GM18502 (cell line): ENCODE measurements around the gene FOSL1.

Experiments
- ATAC-seq: cut with Tn5 transposase; IDR thresholded peaks from one replicate; pipeline ENCODE4 v1.9.1; 2021; ENCODE audit warnings: mild to moderate bottlenecking; ENCODE audit not compliant: unreplicated experiment, poor library complexity

The FOSL1 gene

DNA sequence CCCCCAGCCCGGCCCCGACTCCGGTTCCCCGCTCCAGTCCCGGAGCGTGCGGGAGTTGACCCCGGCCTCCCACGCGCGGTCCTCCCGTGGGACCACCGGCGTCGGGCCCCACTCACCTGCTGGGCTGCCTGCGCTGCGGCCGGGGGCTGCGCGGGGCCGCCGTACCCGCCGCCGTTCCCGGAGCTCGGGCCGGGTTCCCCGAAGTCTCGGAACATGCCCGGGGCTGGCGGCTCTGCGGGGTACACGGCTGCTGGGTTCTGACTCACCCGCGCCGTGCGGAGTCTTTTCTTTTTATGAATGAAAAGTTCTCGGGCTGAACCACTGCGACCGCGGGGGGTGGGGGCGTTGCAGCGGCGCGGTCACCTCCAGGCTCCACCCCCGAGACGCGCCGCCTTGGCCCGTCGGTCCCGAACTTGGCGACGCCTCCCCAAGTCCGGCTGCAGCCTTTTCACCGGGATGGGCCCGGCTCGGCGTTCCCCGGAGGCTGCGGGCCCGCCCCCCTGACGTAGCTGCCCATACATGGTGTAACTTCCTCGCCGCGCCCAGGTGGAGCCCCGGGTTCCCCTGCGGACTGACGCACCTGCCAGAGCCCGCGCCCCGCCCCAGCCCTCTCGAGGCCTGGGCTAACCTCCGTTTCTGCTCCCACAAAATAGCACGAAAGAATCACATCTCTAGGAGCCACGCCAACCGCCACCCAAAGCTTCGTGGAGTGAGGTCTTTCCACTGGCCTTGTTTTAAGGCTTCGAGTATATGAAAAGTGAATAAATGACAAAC lies at the start of gene FOSL1:
FOSL1 (minus strand) TSS at position 264 of the 774 bp plus-strand sequence; CDS start at position 215, 49 bp downstream.
- peak; percentile 77 for ATAC-seq

- no peak for ATAC-seq
These were observed 47.5 kb upstream of the FOSL1 start for GRCh38 chr11:65947603-65948125.

GRCh38 chr11:65947133-65947532 lies 46.9 kb upstream of the FOSL1 start:
- no peak for ATAC-seq

GRCh38 chr11:65946655-65947054 lies 46.5 kb upstream of the FOSL1 start:
- ATAC-seq = no peak

DNA sequence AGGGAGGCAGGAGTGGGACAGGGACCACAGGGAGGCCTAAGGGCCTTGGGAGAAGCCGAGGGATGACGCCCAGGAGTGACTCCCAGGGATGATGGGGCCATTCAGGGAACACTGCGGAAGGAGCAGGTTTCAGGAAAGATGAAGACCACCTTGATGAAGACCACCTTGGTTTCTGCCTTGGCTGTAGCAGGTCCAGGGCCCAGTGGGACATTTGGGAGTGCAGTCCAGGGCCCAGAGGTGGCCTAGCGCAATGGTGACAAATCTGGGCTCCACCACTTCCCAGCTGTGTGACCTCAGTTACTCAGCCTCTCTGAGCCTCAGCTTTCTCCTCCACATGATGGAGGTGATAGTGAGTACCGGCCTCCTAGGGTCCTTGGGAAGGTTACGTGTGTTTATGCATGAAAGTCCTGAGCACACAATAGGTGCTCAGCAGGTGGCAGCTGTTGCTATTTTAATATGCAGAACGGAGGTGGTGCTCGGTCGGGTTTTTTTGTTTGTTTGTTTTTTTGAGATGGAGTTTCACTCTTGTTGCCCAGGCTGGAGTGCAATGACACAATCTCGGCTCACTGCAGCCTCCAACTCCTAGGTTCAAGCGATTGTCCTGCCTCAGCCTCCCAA lies 45.9 kb upstream of the FOSL1 start:
- ATAC-seq = no peak

DNA sequence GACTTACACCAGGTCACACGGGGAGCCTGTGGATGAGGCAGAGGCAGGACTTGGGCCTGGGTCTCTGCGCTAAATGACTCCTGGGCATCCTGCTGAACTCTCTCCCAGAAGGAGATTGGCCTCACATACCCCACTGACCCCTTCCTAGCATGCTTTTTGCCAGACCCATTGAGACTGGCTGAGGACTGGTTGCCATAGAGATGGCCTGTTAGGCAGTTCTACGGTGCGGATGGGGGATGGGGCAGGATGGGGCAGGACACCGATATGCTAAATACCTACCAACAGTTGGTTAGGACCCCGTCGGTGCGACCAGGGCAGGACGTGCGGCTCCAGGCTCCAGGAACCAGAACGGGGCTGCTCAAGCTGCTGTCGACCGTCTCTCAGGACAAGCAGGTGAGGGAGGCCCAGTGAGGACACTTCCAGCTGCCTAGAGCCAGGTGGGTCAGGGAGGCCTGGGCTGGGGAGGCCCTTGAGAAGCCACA lies 45.3 kb upstream of the FOSL1 start, which contains the start of gene TSGA10IP:
TSGA10IP (plus strand) TSS at position 51 of the 482 bp plus-strand sequence; CDS start at position 247, 196 bp downstream.
- ATAC-seq = no peak

GRCh38 chr11:65944767-65945166 lies 44.6 kb upstream of the FOSL1 start:
- ATAC-seq = no peak

DNA sequence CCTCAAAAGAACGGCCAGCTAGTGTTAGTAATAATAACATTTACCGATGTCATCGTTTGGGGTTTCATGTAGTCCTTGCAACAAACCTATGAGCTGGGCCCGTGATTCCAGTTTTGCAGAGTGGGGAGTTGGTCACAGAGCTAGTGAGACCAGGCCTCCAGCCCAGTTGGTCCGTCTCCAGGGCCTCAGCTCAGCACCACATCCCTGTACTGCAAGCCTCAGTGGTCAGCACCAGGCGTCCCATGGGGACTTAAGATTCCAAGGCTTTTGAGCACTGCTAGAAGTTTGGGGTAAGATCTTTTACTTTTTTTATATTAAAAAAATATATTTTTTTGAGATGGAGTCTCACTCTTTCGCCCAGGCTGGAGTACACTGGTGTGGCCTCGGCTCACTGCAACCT lies 44.0 kb upstream of the FOSL1 start:
- ATAC-seq = no peak

- ATAC-seq = no peak
These were observed 42.3 kb upstream of the FOSL1 start for GRCh38 chr11:65942531-65942930.

- no peak for ATAC-seq
These were observed 41.6 kb upstream of the FOSL1 start for GRCh38 chr11:65941720-65942310.

DNA sequence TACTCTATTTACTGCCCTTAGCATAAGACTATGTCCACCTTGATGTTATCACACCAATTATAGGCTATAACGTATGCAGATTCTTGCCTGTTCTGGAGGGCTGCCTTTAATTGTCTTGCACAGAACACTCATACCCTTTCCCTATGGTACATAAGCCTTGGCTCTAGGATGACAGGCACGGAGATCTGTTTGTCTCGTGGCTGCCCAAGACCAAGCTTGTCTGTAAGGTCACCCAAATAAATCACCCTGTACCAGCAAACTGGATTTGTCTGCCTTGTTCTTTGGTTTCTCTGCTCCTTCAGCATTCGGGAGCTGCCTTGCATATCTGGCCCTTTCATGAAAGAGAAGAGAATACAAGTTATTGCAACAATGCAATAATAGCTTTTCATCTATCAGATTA lies 37.6 kb upstream of the FOSL1 start:
- no peak for ATAC-seq

DNA sequence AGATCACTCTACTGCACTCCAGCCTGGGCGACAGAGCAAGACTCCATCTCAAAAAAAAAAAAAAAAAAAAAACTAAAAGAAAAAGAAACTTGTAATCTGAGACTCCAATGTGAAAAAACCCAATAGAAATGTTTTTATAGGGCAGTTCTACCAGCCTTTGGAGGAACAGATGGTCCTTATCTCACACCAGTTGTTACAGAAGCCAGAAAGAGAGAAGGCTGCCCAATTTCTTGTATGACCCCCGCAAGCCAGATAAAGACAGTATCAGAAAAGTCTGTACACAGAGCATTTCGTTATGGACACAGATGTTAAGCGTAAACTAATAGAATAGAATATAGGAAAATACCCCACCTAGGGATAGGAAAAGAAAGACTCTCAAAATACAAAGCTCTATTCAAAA lies 33.8 kb upstream of the FOSL1 start:
- ATAC-seq = no peak

GRCh38 chr11:65932558-65932919 lies 32.4 kb upstream of the FOSL1 start:
- no peak for ATAC-seq

DNA sequence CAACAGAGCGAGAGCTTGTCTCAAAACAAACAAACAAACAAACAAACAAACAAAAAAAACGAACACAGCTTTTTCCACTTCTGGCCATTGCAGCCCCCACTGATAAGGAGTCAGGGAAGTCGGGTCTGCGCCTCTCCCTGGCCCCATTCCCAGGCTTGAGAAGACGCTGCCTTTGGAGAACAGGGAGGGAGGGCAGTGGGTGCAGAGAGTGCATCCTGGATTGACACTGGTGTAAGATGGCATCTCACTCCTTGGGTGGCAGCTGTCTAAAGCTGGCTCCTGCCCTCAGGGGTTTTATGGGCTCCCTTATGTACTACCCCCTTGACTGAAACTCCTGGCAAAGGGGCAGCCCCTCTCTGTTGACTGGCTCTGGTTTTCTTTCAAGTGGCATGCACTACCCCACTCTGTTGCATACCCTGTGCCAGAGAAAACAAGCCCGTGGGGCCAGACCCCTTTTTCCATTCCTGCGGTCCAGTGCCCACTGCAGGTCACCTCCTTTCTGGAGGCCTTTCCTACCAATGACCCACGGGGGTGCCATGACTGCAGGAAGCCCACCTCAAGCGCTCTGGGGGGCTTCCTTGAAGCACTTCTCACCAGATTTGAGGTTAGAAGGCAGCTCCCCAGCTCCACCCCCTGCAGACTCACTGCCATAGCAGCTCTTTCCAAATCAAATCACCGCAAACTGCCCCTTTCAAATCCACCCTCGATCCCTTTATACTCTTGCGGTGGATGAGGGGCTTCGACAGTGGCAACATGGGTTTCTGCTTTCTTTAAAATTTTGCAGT lies 31.8 kb upstream of the FOSL1 start:
- no peak for ATAC-seq

GRCh38 chr11:65928667-65929066 lies 28.5 kb upstream of the FOSL1 start:
- ATAC-seq = no peak

- ATAC-seq = peak; percentile 76
These were observed 27.8 kb upstream of the FOSL1 start for GRCh38 chr11:65927904-65928397.

GRCh38 chr11:65925397-65925796 lies 25.2 kb upstream of the FOSL1 start:
- no peak for ATAC-seq

DNA sequence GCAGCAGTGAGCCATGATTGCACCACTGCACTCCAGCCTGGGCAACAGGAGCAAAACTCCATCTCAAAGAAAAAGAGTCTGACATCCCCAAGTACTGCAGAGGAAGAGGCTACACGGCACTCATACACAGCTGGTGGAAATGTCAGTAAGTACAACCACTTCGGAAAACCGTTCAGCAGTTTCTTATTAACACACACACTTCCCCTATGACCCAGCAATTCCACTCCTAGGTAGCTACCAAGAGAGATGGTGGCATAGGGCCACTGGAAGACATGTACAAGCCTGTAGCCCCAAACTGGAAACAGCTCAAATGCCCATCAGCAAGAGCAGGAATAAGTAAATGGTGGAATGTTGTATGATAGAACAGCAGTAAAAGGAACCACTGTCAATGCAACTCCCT lies 22.4 kb upstream of the FOSL1 start:
- no peak for ATAC-seq

DNA sequence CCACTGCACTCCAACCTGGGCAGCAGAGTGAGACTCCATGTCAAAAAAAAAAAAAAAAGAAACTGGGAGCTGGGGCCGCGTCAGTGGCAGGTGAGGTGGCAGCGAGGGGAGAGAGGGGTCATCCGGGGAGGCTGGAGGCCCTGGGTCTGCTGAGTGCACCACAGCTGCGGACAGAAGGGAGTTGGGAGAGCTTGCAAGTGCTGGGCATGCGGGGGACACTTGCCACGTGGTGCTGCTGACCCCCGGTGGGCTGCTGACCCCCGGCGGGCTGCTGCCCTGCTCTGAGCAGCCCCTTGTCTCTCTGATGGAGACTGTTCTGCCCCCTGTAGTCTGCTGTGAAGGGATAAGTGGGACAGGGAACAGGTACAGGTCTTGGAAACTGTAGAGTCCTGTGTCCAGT lies 21.7 kb upstream of the FOSL1 start:
- ATAC-seq = no peak

DNA sequence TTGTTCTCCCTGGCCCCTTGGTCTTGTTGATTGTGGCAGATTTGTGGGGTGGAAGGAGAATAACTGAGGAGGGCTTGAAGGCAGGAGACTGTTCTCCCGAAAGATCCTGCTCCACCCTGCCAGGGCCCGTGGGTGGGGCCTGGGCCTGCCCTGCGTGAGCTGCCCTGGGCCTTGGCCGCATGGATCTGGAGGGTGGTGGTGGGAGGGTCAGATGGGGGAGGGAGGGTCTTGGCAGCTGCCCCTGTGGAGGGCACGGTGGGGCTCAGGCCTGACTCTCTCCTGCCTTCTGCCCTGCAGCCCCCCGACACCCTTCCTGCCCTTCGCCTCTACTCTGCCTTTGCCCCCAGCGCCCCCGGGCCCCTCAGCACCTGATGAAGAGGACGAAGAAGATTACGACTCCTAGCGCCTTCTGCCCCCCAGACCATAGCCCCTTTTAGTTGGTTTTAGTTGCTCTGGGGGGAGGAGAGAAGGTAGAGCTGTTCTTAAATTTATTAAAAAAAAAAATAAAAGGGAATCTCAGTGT lies 20.9 kb upstream of the FOSL1 start:
- no peak for ATAC-seq
